Stimulated activated CD4-positive, alpha-beta T cell treated with anti-CD3 and anti-CD28 coated beads, Interleukin-4, amount 100 ng/mL, for 4 hours (primary cell): ENCODE data around the gene TP53RK.

Experiments used
- DNase-seq, 2 experiments: peaks; one replicate each; pipeline ENCODE4 v3.0.0-alpha.2; 2020

The TP53RK gene

GRCh38 chr20:46705378-46705729 lies 16.1 kb upstream of the TP53RK start:
- DNase-seq: no peak

DNA sequence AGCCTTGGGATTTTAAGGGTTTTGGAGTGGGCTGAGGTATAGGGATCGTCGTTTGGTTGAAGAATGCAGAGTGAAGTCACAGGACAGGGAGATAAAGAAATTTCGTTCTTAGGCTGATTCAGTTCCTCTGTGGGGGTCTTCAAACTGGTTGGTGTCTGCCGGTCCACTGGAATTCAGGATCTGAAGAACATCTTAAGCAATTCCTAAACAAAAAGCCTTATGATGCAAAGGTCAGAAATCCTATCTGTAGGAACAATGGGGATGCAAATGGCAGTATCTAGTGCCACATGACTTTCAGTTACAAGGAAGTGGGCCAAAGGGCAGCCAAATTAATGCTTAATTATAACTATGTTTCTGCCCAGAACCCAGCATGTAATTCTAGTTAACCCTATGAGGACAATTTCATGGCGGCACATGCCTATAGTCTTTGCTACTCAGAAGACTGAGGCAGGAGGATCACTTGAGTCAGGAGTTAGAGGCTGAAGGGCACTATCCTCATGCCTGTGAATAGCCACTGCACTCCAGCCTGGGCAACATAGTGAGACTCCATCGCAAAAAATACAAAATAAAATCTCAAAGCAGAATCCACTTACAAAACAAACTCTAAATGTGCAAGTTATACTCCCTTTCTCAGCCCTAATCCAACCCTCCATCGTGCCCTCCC lies 15.6 kb upstream of the TP53RK start:
- DNase-seq: no peak

DNA sequence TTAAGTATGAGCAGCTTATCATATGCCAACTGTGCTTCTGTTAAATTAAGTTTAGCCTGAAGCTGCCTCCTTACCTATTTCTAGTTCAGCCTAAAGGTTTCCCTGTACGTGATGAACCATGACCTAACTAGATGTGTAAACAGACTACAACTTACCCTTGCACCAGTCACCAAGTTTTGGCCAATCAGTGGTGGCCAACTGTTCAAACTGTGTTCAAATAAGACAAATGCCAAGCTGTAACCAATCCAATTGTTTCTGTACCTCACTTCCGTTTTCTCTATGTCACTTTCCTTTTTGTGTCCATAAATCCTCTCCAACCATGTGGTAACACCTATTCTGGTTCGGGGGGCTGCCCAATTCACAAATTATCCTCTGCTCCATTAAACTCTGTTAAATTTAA lies 14.2 kb upstream of the TP53RK start:
- DNase-seq: no peak

DNA sequence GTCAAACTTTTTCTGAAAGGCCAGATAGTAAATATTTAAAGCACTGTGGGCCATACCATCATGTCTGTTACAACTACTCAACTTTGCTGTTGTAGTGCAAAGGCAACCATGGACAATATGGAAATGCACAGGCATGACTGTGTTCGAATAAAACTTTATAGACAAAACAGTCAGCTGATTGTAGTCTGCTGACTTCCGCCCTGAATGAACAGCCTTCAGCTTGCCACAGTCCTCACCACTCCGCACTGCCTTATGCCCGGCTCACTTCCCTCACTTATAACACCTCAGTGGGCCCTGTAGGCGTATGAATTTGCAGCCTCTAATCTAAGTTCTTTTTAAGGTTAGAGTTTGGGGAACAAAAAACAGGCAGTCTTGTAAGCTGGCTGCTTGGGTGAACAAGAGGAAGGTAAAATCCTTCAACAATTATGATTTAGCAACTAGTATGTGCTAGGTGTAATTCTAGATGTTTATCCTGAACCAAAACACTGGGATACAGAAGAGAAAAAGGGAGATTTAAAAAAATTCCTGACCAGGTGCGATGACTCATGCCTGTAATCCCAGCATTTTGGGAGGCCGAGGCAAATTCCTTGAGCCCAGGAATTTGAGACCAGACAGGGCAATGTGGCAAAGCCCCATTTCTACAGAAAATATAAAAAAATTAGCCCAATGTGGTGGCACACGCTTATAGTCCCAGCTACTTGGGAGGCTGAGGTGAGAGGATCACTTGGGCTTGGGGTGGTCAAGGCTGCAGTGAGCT lies 13.4 kb upstream of the TP53RK start:
- no peak for DNase-seq

DNA sequence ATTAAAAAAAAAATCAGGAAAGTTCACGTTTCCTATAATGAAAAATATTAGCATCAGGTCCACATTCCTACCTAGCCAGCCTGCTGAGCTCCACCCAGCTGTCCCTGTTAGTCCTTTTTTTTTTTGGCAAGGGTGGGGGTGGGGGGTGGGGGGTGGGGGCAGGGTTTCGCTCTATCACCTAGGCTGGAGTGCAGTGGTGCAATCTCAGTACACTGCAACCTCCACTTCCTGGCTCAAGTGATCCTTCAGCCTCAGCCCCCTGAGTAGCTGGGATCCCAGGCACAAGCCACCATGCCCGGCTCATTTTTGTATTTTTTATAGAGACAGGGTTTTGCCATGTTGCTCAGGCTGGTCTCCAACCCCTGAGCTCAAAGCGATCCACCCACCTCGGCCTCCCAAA lies 12.7 kb upstream of the TP53RK start:
- no peak for DNase-seq

GRCh38 chr20:46701556-46701955 lies 12.3 kb upstream of the TP53RK start:
- DNase-seq: no peak

- no peak for DNase-seq
Observed at GRCh38 chr20:46701057-46701456, 11.8 kb upstream of the TP53RK start.

- no peak for DNase-seq
Observed at GRCh38 chr20:46700481-46700880, 11.2 kb upstream of the TP53RK start.

GRCh38 chr20:46699651-46700359 lies 10.6 kb upstream of the TP53RK start:
- DNase-seq: no peak

DNA sequence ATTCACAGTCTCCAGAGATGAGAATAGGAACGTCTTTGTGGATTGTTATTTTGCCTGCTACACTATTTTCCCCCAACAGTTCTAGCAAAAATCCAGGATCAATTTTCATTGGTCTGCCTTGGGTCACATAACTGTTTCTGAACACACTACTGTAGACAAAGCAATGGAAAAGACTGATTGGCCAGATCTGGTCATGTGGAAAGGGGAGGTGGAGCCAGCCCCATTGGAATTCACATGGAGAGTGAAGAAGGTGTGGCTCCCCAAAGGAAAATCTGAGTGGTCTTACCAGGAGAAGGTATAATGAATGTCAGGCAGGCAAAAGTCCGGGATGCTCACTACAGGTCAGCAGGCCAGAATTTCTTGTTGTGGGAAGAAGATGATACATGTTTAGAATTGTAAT lies 9.5 kb upstream of the TP53RK start:
- DNase-seq: no peak

GRCh38 chr20:46696791-46697279 lies 7.6 kb upstream of the TP53RK start:
- DNase-seq: no peak

GRCh38 chr20:46695892-46696291 lies 6.6 kb upstream of the TP53RK start:
- DNase-seq: no peak

GRCh38 chr20:46694484-46694883 lies 5.2 kb upstream of the TP53RK start:
- no peak for DNase-seq

- no peak for DNase-seq
Observed at GRCh38 chr20:46691196-46691595, 2.0 kb upstream of the TP53RK start.

DNA sequence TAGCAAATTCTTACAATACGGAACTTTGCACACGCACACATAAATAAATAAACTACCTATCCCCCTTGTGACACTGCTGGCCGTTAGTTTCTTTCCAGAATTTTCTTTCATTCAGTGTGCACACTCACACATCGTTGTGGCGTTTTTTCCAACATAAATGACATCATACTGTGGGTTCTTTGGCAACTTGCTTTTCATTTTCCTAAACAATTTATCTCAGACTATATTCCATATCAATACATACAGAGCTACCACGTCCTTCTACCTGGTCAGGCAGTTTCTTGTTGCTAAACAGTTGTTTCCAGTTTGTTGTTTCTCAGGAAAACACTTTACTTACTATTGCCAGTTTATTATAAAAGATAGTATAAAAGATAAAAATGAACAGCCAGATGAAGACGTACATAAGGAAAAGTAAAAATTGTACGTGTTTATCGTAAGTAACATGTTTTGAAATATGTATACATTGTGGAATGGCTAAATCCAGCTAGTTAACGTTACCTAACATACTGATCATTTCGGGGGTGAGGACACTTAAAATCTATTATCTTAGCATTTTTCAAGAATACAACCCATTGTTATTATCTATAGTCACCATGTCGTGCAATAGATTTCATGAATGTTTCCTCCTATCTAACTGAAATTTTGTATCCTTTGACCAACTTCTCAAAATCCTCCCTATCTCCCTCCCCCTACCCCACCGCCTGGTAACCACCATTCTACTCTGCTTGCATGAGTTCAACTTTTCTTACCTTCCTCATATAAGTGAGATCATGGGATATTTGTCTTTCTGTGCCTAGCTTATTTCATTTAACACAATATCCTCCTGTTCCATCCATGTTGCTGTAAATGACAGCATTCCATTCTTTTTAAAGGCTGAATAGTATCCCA lies 1.2 kb upstream of the TP53RK start:
- DNase-seq: no peak

DNA sequence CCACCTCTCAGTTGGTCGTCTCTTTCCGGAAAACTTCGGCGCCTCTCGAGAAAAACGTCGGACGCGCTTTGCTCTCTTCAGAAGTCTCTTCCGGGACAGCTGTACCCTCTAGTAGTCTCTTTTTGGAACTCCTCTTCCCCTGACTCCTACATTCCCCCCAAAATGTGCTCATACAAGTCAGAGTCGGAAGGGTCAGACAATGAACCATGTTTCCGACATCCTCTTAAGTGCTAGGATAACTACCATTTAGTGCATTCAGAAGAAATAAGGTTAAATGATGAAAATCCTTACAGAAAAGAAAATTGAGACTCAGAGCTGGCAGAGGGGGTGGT lies 476 bp upstream of the TP53RK start:
- no peak for DNase-seq

DNA sequence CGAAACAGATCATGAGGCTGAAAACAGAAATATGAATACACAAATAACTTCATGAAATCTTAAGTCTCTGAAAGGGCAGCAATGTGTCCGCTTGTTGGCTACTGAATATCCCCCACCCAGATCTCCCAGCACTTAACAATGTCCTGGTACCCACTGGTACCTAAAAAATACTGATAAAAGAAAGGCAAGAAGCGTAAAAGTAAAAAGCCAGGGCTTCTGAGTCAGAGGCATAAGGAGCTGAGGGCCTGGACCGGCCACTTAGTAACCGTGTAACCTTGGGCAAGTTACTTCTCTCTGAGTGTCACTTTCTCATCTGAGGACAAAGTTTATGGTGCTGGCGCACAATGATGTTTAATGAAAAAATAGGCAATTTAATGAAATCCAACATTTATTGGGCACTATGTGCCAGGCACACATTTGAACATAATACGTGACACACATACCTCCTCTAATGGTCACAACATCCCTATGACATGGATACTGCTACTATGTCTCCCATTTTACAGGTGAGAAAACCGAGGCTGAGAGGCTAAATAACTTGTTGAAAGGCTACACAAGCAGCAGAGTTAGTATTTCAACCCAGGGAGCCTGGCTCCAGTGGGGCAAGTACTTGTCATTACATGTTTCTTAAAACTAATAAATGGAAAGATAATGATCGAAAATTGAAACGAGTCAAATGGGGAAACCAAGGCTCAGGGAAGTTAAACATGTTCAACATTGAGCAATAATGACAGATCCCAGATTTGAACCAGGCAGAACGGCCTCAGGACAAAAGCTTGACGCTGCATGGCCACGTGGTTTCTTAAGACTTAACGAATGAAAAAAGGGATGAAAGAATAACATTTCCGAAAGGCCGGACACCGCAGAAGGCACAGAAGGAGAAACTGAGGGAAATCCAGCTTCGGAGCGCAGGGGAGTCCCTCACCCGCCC lies 828 bp downstream of the TP53RK start:
- DNase-seq: no peak

GRCh38 chr20:46683939-46684750 lies 5.1 kb downstream of the TP53RK start:
- no peak for DNase-seq

GRCh38 chr20:46683668-46683938 lies 5.6 kb downstream of the TP53RK start:
- no peak for DNase-seq

- DNase-seq: no peak
Observed at GRCh38 chr20:46683011-46683667, 6.1 kb downstream of the TP53RK start.
